Neural cell (in vitro differentiated cells): ENCODE data around the gene MIPOL1.

Source experiments
- EP300 ChIP-seq: fragments of 450-650 bp; conservative IDR thresholded peaks from 2 replicates; pipeline ENCODE4 v1.6.1; 2014; ENCODE audit warnings: antibody characterized with exemption, mild to moderate bottlenecking, moderate library complexity; ENCODE audit not compliant: poor library complexity, severe bottlenecking
- EZH2 ChIP-seq: fragments of 200-600, 300-800 bp; shearing (Covaris generic), sonication (generic); IDR thresholded peaks from 2 replicates; pipeline ENCODE4 v1.6.1; 2014; ENCODE audit warnings: antibody characterized with exemption, low read length, borderline replicate concordance, mild to moderate bottlenecking; ENCODE audit not compliant: insufficient read depth, poor library complexity, severe bottlenecking
- POLR2AphosphoS5 ChIP-seq: IDR thresholded peaks from 2 replicates; pipeline ENCODE4 v1.6.1; 2012
- RAD21 ChIP-seq: fragments of 450-650 bp; conservative IDR thresholded peaks from 2 replicates; pipeline ENCODE4 v1.6.1; 2014; ENCODE audit warnings: antibody characterized with exemption, mild to moderate bottlenecking, moderate library complexity
- REST ChIP-seq: IDR thresholded peaks from 2 replicates; pipeline ENCODE4 v1.6.1; 2012; ENCODE audit warnings: borderline replicate concordance
- TAF1 ChIP-seq: IDR thresholded peaks from 2 replicates; pipeline ENCODE4 v1.6.1; 2012; ENCODE audit warnings: low read depth
- TF ChIP-seq, protein P1 (sequence below): fragments of 450-650 bp; IDR thresholded peaks from 2 replicates; pipeline ENCODE4 v1.5.1; 2014; ENCODE audit warnings: antibody characterized with exemption, mild to moderate bottlenecking, moderate library complexity; ENCODE audit not compliant: poor library complexity, severe bottlenecking

DNA sequence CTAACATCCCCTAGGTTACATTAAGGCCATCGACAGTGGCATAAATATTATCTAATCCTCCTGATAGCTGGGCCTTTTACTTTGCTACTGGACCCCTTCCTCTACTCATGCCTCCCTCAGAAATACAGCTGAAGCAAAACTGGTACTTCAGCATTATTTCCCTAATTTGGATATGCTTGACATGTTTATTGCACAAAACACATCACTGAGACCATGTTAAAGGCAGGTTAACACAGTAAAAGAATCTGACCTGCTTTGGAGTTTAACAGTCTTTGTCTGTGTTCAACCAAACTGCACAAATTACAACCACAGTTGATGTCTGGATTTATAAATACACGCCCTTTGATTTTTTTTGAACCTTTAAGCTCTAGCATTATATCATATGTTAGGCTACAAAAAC is 240.7 kb downstream of the MIPOL1 start:
- TF ChIP-seq, protein P1, sequence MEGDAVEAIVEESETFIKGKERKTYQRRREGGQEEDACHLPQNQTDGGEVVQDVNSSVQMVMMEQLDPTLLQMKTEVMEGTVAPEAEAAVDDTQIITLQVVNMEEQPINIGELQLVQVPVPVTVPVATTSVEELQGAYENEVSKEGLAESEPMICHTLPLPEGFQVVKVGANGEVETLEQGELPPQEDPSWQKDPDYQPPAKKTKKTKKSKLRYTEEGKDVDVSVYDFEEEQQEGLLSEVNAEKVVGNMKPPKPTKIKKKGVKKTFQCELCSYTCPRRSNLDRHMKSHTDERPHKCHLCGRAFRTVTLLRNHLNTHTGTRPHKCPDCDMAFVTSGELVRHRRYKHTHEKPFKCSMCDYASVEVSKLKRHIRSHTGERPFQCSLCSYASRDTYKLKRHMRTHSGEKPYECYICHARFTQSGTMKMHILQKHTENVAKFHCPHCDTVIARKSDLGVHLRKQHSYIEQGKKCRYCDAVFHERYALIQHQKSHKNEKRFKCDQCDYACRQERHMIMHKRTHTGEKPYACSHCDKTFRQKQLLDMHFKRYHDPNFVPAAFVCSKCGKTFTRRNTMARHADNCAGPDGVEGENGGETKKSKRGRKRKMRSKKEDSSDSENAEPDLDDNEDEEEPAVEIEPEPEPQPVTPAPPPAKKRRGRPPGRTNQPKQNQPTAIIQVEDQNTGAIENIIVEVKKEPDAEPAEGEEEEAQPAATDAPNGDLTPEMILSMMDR: no peak
- TF ChIP-seq POLR2AphosphoS5: no peak
- TF ChIP-seq EZH2: no peak
- no peak for TF ChIP-seq RAD21
- no peak for TF ChIP-seq TAF1
- TF ChIP-seq REST: no peak
- TF ChIP-seq EP300: no peak
